Thyroid gland (tissue), 4 donors: ENCODE measurements around the gene CFI.

ENCODE experiments used
- POLR2A ChIP-seq, 2 donors: fragments of 450-650 bp; IDR thresholded peaks; one replicate each; pipeline ENCODE4 v1.6.1; 2017; ENCODE audit warnings: antibody characterized with exemption in 2 of 2, mild to moderate bottlenecking in 2 of 2, moderate library complexity in 1 of 2
- TF ChIP-seq, protein P1 (sequence below), 6 experiments: fragments of 200-600 bp in 3 of 6; fragments of 450-650 bp in 3 of 6; sonication (generic) in 3 of 6; IDR thresholded peaks; one replicate each; pipeline ENCODE4 v1.5.1; 2016 to 2019; ENCODE audit warnings: antibody characterized with exemption in 6 of 6, mild to moderate bottlenecking in 2 of 6, inconsistent platforms in 1 of 6, moderate library complexity in 1 of 6

DNA sequence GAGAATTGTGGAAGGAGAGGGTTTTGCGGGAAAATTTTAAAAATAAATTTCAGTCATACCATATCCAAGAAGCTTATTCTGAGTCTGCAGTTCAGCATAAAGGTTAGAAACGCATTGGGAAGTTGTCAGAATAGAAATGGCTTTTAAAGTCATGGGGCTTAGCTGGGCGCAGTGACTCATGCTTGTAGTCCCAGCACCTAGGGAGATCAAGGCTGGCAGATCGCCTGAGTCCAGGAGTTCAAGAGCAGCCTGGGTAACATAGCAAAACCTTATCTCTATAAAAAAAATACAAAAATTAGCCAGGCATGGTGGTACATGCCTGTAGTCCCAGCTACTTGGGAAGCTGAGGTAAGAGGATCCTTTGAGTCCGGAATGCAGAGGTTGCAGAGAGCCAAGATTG lies 68.1 kb downstream of the CFI start:
- TF ChIP-seq, protein P1, sequence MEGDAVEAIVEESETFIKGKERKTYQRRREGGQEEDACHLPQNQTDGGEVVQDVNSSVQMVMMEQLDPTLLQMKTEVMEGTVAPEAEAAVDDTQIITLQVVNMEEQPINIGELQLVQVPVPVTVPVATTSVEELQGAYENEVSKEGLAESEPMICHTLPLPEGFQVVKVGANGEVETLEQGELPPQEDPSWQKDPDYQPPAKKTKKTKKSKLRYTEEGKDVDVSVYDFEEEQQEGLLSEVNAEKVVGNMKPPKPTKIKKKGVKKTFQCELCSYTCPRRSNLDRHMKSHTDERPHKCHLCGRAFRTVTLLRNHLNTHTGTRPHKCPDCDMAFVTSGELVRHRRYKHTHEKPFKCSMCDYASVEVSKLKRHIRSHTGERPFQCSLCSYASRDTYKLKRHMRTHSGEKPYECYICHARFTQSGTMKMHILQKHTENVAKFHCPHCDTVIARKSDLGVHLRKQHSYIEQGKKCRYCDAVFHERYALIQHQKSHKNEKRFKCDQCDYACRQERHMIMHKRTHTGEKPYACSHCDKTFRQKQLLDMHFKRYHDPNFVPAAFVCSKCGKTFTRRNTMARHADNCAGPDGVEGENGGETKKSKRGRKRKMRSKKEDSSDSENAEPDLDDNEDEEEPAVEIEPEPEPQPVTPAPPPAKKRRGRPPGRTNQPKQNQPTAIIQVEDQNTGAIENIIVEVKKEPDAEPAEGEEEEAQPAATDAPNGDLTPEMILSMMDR (IDR thresholded peaks at IDR 0.05), result no peak
- TF ChIP-seq POLR2A (IDR thresholded peaks at IDR 0.05), result no peak
